ENCODE data around the gene DHRS2.
A peak's percentile ranks its signal among the peaks of the same experiment; 100 is the strongest.

Gene DHRS2

DNA sequence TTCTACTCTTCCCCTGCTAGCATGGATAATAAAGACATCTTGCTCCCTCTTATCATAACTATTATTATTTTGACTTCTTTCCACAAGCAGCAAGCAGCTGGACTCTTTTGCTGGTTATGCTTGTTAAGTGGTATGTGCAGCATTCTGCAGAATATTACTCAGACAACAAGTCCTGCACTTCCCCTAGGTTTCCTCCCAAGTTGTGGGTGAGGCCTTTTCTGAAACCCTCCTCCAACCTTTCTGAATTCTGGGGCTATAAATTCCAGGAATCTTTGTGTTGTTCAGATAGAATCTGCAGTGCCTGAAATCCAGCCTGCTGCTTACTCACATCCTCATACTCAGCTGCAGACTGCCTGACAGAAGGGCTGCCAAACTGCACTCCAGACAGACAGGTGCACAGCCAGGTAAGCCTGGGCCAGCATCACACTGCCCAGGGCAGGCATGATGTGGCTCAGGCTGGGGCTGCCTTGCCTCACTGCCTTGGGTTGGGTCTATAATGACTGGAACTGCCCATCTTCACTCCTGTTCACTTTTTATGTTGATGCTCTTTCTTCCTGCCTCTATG lies 6.2 kb upstream of the DHRS2 start:
- TF ChIP-seq SUZ12 (IDR thresholded peaks at IDR 0.05) (no peak), BHLHE40 (IDR thresholded peaks at IDR 0.05; ENCODE audit: borderline replicate concordance) (no peak), SP1 (IDR thresholded peaks at IDR 0.05) (no peak), L3MBTL2 (conservative IDR thresholded peaks at IDR 0.05) (no peak), ELF4 (IDR thresholded peaks at IDR 0.05) (no peak), HDGF (IDR thresholded peaks at IDR 0.05; ENCODE audit: borderline replicate concordance) (no peak), FOXA1 (IDR thresholded peaks at IDR 0.05) (no peak), LEF1 (IDR thresholded peaks at IDR 0.05; ENCODE audit: borderline replicate concordance) (no peak), NFRKB (IDR thresholded peaks at IDR 0.05) (no peak), TARDBP (IDR thresholded peaks at IDR 0.05) (no peak), FOXK2 (IDR thresholded peaks at IDR 0.05) (no peak), ARNT (IDR thresholded peaks at IDR 0.05) (no peak), ZNF384 (IDR thresholded peaks at IDR 0.05) (no peak), FOXM1 (IDR thresholded peaks at IDR 0.05; ENCODE audit: borderline replicate concordance) (no peak), CTBP1 (IDR thresholded peaks at IDR 0.05; ENCODE audit: borderline replicate concordance) (no peak)
- TF ChIP-seq, protein P1, sequence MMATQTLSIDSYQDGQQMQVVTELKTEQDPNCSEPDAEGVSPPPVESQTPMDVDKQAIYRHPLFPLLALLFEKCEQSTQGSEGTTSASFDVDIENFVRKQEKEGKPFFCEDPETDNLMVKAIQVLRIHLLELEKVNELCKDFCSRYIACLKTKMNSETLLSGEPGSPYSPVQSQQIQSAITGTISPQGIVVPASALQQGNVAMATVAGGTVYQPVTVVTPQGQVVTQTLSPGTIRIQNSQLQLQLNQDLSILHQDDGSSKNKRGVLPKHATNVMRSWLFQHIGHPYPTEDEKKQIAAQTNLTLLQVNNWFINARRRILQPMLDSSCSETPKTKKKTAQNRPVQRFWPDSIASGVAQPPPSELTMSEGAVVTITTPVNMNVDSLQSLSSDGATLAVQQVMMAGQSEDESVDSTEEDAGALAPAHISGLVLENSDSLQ (IDR thresholded peaks at IDR 0.05) = no peak
- no peak for DNase-seq (ENCODE audit: extremely low spot score)
- ChIA-PET POLR2A (no interaction called here), CTCF (interaction anchor here (0.7 to 1.5 kb wide), 4 partner anchors 61 to 303 kb away, joined by 3 read pairs; no protein-coding TSS in a partner anchor)

DNA sequence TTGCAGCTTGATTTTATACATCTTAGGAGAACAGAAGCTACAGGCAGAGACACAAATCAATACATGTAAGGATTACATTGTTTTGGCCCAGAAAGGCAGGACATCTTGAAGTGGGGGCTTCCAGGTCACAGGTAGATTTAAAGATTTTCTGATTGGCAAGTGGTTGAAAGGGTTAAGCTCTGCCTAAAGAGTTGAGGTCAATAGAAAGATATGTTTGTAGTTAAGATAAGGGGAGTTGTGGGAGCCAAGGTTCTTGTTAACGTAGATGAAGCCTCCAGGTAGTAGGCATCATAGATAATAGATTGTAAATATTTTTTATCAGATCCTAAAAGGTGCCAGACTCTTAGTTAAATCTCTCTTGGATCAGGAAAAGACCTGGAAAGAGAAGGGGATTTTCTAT lies 5.5 kb upstream of the DHRS2 start:
- ChIA-PET POLR2A (no interaction called here), CTCF (interaction anchor here (0.6 to 1.9 kb wide), 6 partner anchors 10 to 303 kb away, joined by 3 to 22 read pairs (median 3); no protein-coding TSS in a partner anchor)
- no peak for DNase-seq (ENCODE audit: extremely low spot score)
- TF ChIP-seq FOXM1 (IDR thresholded peaks at IDR 0.05; ENCODE audit: borderline replicate concordance) (no peak), HDGF (IDR thresholded peaks at IDR 0.05; ENCODE audit: borderline replicate concordance) (no peak)

DNA sequence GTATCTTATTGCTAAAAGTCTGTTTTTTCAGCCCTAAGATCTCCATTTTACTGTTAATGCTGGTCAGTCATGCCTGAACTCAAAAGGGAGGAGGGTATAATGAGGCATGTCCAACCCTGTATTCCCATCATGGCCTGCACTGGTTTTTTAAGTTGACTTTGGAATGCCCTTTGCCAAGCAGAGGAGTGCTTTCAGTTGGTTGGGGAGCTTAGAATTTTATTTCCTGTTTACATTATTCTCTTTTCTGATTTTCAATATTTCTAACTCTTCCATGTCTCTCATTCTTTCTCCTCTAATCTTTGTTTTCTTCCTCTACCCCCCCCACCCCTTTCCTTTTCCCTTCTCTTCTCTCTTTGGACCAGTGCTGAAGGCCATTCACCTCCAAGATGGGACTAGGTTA lies 4.9 kb upstream of the DHRS2 start:
- DNase-seq (ENCODE audit: extremely low spot score) = no peak
- no peak for TF ChIP-seq SUZ12 (IDR thresholded peaks at IDR 0.05)
- no peak for TF ChIP-seq ZNF384 (IDR thresholded peaks at IDR 0.05)
- TF ChIP-seq, protein P1 (IDR thresholded peaks at IDR 0.05) = no peak
- TF ChIP-seq FOXM1 (IDR thresholded peaks at IDR 0.05; ENCODE audit: borderline replicate concordance) = no peak
- TF ChIP-seq ELF4 (IDR thresholded peaks at IDR 0.05) = no peak
- TF ChIP-seq TARDBP (IDR thresholded peaks at IDR 0.05) = no peak
- no peak for TF ChIP-seq L3MBTL2 (conservative IDR thresholded peaks at IDR 0.05)
- TF ChIP-seq CTBP1 (IDR thresholded peaks at IDR 0.05; ENCODE audit: borderline replicate concordance) = no peak
- no peak for TF ChIP-seq LEF1 (IDR thresholded peaks at IDR 0.05; ENCODE audit: borderline replicate concordance)
- no peak for TF ChIP-seq FOXA1 (IDR thresholded peaks at IDR 0.05)
- no peak for TF ChIP-seq HDGF (IDR thresholded peaks at IDR 0.05; ENCODE audit: borderline replicate concordance)
- no peak for TF ChIP-seq BHLHE40 (IDR thresholded peaks at IDR 0.05; ENCODE audit: borderline replicate concordance)
- no peak for TF ChIP-seq FOXK2 (IDR thresholded peaks at IDR 0.05)
- no peak for TF ChIP-seq ARNT (IDR thresholded peaks at IDR 0.05)
- TF ChIP-seq NFRKB (IDR thresholded peaks at IDR 0.05) = no peak
- TF ChIP-seq SP1 (IDR thresholded peaks at IDR 0.05) = no peak
- POLR2A ChIA-PET = interaction anchor here (0.6 kb wide), 1 partner anchor 8 kb away, joined by 3 read pairs; no protein-coding TSS in a partner anchor
- CTCF ChIA-PET = interaction anchor here (0.6 to 2.4 kb wide), 22 partner anchors 9 to 302 kb away, joined by 3 to 26 read pairs (median 4); no protein-coding TSS in a partner anchor

DNA sequence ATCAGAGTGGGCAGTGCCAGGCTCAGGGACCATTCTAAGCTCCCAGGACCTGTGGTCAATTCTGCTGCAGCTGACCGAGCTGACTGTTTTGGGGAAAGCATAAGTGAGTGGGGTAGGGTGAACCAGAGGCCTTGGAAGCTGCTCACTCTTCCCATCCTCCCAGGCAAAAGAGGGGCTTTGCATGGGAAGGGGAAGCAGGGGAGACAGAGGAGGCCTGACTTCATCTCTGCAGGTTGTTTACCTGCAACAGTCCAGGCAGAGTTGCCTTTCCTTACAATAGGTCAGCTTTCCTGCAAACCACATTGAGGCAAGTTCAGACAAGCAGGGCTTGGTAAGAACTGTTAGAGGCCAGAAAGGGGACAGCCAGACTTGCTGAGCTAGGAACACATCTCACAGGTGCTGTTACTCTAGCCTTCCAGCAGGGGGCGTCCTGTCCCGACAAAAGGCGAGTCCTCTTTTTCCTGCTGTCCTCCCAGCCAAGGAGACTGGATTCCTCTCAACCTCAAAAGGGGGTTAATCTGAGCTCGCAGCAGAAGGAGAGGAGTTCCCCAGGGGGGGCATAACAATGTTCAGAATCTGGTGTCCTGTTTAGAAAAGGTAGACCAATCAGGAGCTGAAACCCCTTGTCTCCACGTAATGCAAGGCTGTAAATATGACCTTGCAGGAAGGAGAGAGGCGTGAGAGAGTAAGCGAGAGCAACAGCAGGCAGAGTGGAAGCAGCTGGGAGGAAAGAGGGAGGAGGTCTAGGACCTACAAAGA lies 4.3 kb upstream of the DHRS2 start:
- peak; percentile 85 for DNase-seq (ENCODE audit: extremely low spot score)
- POLR2A ChIA-PET = interaction anchor here (0.6 kb wide), 1 partner anchor 8 kb away, joined by 3 read pairs; no protein-coding TSS in a partner anchor
- CTCF ChIA-PET = interaction anchor here (0.6 to 2.4 kb wide), 30 partner anchors 9 to 301 kb away, joined by 3 to 26 read pairs (median 4); no protein-coding TSS in a partner anchor
- TF ChIP-seq FOXK2 (IDR thresholded peaks at IDR 0.05) = no peak
- no peak for TF ChIP-seq FOXA1 (IDR thresholded peaks at IDR 0.05)
- no peak for TF ChIP-seq ARNT (IDR thresholded peaks at IDR 0.05)
- TF ChIP-seq ELF4 (IDR thresholded peaks at IDR 0.05) = no peak
- TF ChIP-seq ZNF384 (IDR thresholded peaks at IDR 0.05) = no peak
- no peak for TF ChIP-seq L3MBTL2 (conservative IDR thresholded peaks at IDR 0.05)
- no peak for TF ChIP-seq SP1 (IDR thresholded peaks at IDR 0.05)
- TF ChIP-seq BHLHE40 (IDR thresholded peaks at IDR 0.05; ENCODE audit: borderline replicate concordance) = no peak
- no peak for TF ChIP-seq LEF1 (IDR thresholded peaks at IDR 0.05; ENCODE audit: borderline replicate concordance)

DNA sequence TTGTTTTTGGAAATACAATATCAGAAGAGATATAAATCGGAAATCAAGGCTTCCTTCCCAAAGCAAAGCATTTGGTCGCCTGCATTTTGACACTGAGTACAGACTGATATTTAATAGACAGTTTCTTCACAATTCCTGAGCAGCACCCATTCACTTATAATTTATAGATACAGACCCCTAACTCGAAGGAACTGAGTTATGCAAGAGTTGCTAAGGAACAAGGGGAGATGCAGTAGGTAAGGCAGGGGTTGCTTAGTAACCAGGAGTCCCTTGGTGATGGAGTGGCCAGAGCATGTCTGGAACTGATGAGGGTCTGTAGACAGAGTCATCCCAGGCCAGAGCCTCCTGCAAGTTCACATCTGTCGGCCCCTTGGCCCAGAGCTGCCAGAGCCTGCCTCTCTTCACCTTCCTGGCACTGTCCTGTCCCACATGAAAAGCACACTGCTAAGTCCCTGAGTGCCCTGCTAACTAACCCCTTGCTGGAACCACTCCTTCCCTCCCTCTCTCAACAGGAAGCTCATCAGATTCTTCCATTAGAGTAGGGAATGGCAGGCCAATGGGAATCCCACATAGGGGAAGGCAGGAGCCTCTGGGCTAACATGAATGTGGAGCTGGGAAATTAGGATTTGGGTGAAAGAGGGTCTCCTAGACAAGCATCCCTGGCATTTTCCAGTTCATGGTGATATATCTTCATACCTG lies 3.6 kb upstream of the DHRS2 start:
- ChIA-PET CTCF (interaction anchor here (0.6 to 2.4 kb wide), 25 partner anchors 9 to 300 kb away, joined by 3 to 26 read pairs (median 4); no protein-coding TSS in a partner anchor), POLR2A (no interaction called here)
- no peak for TF ChIP-seq LEF1 (IDR thresholded peaks at IDR 0.05; ENCODE audit: borderline replicate concordance)
- no peak for TF ChIP-seq ZNF384 (IDR thresholded peaks at IDR 0.05)
- no peak for TF ChIP-seq L3MBTL2 (conservative IDR thresholded peaks at IDR 0.05)
- TF ChIP-seq CTBP1 (IDR thresholded peaks at IDR 0.05; ENCODE audit: borderline replicate concordance) = no peak
- no peak for TF ChIP-seq BHLHE40 (IDR thresholded peaks at IDR 0.05; ENCODE audit: borderline replicate concordance)
- no peak for TF ChIP-seq SP1 (IDR thresholded peaks at IDR 0.05)
- no peak for TF ChIP-seq FOXA1 (IDR thresholded peaks at IDR 0.05)
- no peak for TF ChIP-seq SUZ12 (IDR thresholded peaks at IDR 0.05)
- TF ChIP-seq NFRKB (IDR thresholded peaks at IDR 0.05) = no peak
- TF ChIP-seq ELF4 (IDR thresholded peaks at IDR 0.05) = no peak
- no peak for TF ChIP-seq FOXK2 (IDR thresholded peaks at IDR 0.05)
- TF ChIP-seq FOXM1 (IDR thresholded peaks at IDR 0.05; ENCODE audit: borderline replicate concordance) = no peak
- TF ChIP-seq, protein P1 (IDR thresholded peaks at IDR 0.05) = no peak
- no peak for TF ChIP-seq ARNT (IDR thresholded peaks at IDR 0.05)
- TF ChIP-seq TARDBP (IDR thresholded peaks at IDR 0.05) = no peak
- TF ChIP-seq HDGF (IDR thresholded peaks at IDR 0.05; ENCODE audit: borderline replicate concordance) = no peak
- DNase-seq (ENCODE audit: extremely low spot score) = no peak
